IMR-90 (cell line): ENCODE measurements around the gene CDHR2. TPM values are rescaled to one million over a fixed set of nuclear protein-coding genes. Genes with fewer than 3 reads are reported as not detected.

Experiments used
- ATAC-seq: fragments of 200-7000 bp; cut with Tn5 transposase; 2 replicates; pipeline ENCODE4 v1.9.1; 2020; ENCODE audit warnings: low read depth, mild to moderate bottlenecking, moderate library complexity
- BruUV-seq: library from RNA; stranded (reverse); fragments of 400-500 nt; replicated peaks from 2 replicates; lab custom pipeline; 2021; lab: Mats Ljungman, UMichigan
- CTCF ChIA-PET: fragments of 300-600 bp; formaldehyde crosslinking; extraction: SDS; loops from one replicate; lab custom pipeline; 2021; ENCODE audit warnings: antibody characterized with exemption; lab: Yijun Ruan, JAX
- POLR2A ChIA-PET: fragments of 300-600 bp; sonication (Branson Sonifier 250); formaldehyde crosslinking; loops from one replicate; lab custom pipeline; 2022; ENCODE audit warnings: antibody characterized with exemption; ENCODE audit not compliant: unreplicated experiment; lab: Charles Lee
- DNase-seq: peaks from one replicate; pipeline ENCODE4 v3.0.0; 2013
- H2AFZ ChIP-seq: replicated peaks from 2 replicates; pipeline ENCODE3; 2013; ENCODE audit warnings: low read length, mild to moderate bottlenecking; ENCODE audit not compliant: poor library complexity
- H2AK5ac ChIP-seq: 2 replicates; pipeline ENCODE4 v1.6.1; 2013; ENCODE audit warnings: low read depth, low read length, inconsistent platforms
- H2AK9ac ChIP-seq: replicated peaks from 2 replicates; pipeline ENCODE3; 2013; ENCODE audit warnings: mild to moderate bottlenecking, low read depth, low read length, moderate library complexity; ENCODE audit not compliant: poor library complexity
- H2BK120ac ChIP-seq: 2 replicates; pipeline ENCODE4 v1.6.1; 2013; ENCODE audit warnings: low read depth, low read length, inconsistent platforms
- H2BK15ac ChIP-seq: 3 replicates; pipeline ENCODE4 v1.6.1; 2013; ENCODE audit warnings: low read depth, low read length, inconsistent platforms
- H2BK20ac ChIP-seq: 2 replicates; pipeline ENCODE4 v1.6.1; 2013; ENCODE audit warnings: low read depth, mild to moderate bottlenecking, inconsistent platforms, low read length, moderate library complexity
- H2BK5ac ChIP-seq: 2 replicates; pipeline ENCODE4 v1.6.1; 2013; ENCODE audit warnings: mild to moderate bottlenecking, low read depth, low read length, inconsistent platforms; ENCODE audit not compliant: poor library complexity, severe bottlenecking
- H3K14ac ChIP-seq: replicated peaks from 2 replicates; pipeline ENCODE4 v1.6.1; 2013; ENCODE audit warnings: low read depth, low read length, inconsistent platforms
- H3K18ac ChIP-seq: 2 replicates; pipeline ENCODE4 v1.6.1; 2013; ENCODE audit warnings: low read depth, low read length, control low read depth
- H3K23ac ChIP-seq: 2 replicates; pipeline ENCODE4 v1.6.1; 2013; ENCODE audit warnings: low read depth, low read length, inconsistent platforms
- H3K27ac ChIP-seq: 2 replicates; pipeline ENCODE4 v1.5.1; 2013; ENCODE audit warnings: mild to moderate bottlenecking, control low read depth, low read length; ENCODE audit not compliant: insufficient read depth
- H3K27me3 ChIP-seq: 2 replicates; pipeline ENCODE4 v1.6.1; 2013; ENCODE audit warnings: low read length; ENCODE audit not compliant: control insufficient read depth, insufficient read depth
- H3K36me3 ChIP-seq: 2 replicates; pipeline ENCODE4 v1.6.1; 2013; ENCODE audit warnings: low read length, mixed read lengths; ENCODE audit not compliant: control insufficient read depth, insufficient read depth
- H3K4ac ChIP-seq: 2 replicates; pipeline ENCODE4 v1.6.1; 2013; ENCODE audit warnings: low read depth, low read length, inconsistent platforms
- H3K4me1 ChIP-seq: 2 replicates; pipeline ENCODE4 v1.6.1; 2013; ENCODE audit warnings: low read length, mixed read lengths; ENCODE audit not compliant: control insufficient read depth, insufficient read depth
- H3K4me2 ChIP-seq: 2 replicates; pipeline ENCODE4 v1.6.1; 2013; ENCODE audit warnings: low read depth, mild to moderate bottlenecking, control low read depth, low read length, moderate library complexity
- H3K4me3 ChIP-seq: 2 replicates; pipeline ENCODE4 v1.5.1; 2013; ENCODE audit warnings: low read depth, mild to moderate bottlenecking, control low read depth, low read length, moderate library complexity; ENCODE audit not compliant: insufficient read depth
- H3K56ac ChIP-seq: 2 replicates; pipeline ENCODE4 v1.6.1; 2013; ENCODE audit warnings: low read length, inconsistent platforms; ENCODE audit not compliant: insufficient read depth; ENCODE audit errors: extremely low read depth
- H3K79me1 ChIP-seq, 2 experiments: 2 replicates each; pipeline ENCODE4 v1.6.1; 2013; ENCODE audit warnings: low read length in 2 of 2, inconsistent platforms in 1 of 2, low read depth in 1 of 2
- H3K9ac ChIP-seq: 2 replicates; pipeline ENCODE4 v1.6.1; 2013; ENCODE audit warnings: low read depth, low read length, control low read depth
- H3K9me1 ChIP-seq: 2 replicates; pipeline ENCODE4 v1.6.1; 2013; ENCODE audit warnings: low read length, inconsistent platforms; ENCODE audit not compliant: insufficient read depth
- H3K9me3 ChIP-seq: 2 replicates; pipeline ENCODE4 v1.6.1; 2013; ENCODE audit warnings: low read length; ENCODE audit not compliant: control insufficient read depth, insufficient read depth
- H4K20me1 ChIP-seq: 2 replicates; pipeline ENCODE4 v1.6.1; 2013; ENCODE audit warnings: low read length, inconsistent platforms; ENCODE audit not compliant: insufficient read depth
- H4K5ac ChIP-seq: 2 replicates; pipeline ENCODE4 v1.6.1; 2013; ENCODE audit warnings: mild to moderate bottlenecking, low read depth, low read length, control low read depth
- H4K8ac ChIP-seq, 2 experiments: 2 replicates each; pipeline ENCODE4 v1.6.1; 2013; ENCODE audit warnings: low read depth in 2 of 2, low read length in 2 of 2, control low read depth in 1 of 2, inconsistent platforms in 1 of 2
- H4K91ac ChIP-seq: 2 replicates; pipeline ENCODE4 v1.6.1; 2013; ENCODE audit warnings: low read depth, low read length, inconsistent platforms; ENCODE audit not compliant: insufficient read depth
- CTCF ChIP-seq: conservative IDR thresholded peaks from 2 replicates; pipeline ENCODE4 v1.5.1; 2012; ENCODE audit warnings: mild to moderate bottlenecking, low read depth, low read length, improper control_type of control experiment
- NFE2L2 ChIP-seq: fragments of 150-350 bp; IDR thresholded peaks from 2 replicates; pipeline ENCODE4 v1.6.1; 2016; ENCODE audit warnings: low read depth, mild to moderate bottlenecking, low read length
- WGBS, 2 experiments: methylation state at CpG; one replicate each; pipeline versions ENCODE4 v1.1.5 to v1.1.7; 2013; ENCODE audit warnings: missing lambda C conversion rate in 2 of 2; ENCODE audit not compliant: insufficient read length in 1 of 2; ENCODE audit errors: extremely low coverage in 2 of 2; 5-methylcytosine and 5-hydroxymethylcytosine counted together
- dilution Hi-C: fragments of 300-500 bp; cut with HindIII; formaldehyde crosslinking; loops from one replicate; pipeline ENCODE4 v1.14.3; 2018; ENCODE audit warnings: low sequenced_read_pairs; ENCODE audit not compliant: unreplicated experiment
- in situ Hi-C: fragments of 300-500 bp; cut with MboI; formaldehyde crosslinking; loops from 3 replicates; pipeline ENCODE4 v1.14.3; 2019; ENCODE audit warnings: low sequenced_read_pairs, inconsistent platforms, mixed read lengths
- intact Hi-C: fragments of 100-400 bp; cut with micrococcal nuclease; formaldehyde crosslinking; loops from 2 replicates; pipeline ENCODE4 v1.10.0; 2022
- polyA plus RNA-seq, 3 experiments: library from polyadenylated mRNA; depleted of rRNA; stranded (reverse); fragments of >200 nt; gene quantifications; 2 replicates each; pipeline ENCODE4 v1.2.3, GENCODE V29; 2012; ENCODE audit warnings: low replicate concordance in 1 of 3
- total RNA-seq: library from RNA; depleted of rRNA; stranded (reverse); fragments of >200 nt; gene quantifications from 2 replicates; pipeline ENCODE4 v1.2.3, GENCODE V29; 2012

The CDHR2 gene
- total and polyA plus RNA-seq, 2 of the 4 experiments (the other 2 are of a cell fraction) = not detected

GRCh38 chr5:176507911-176508310 is 41.2 kb upstream of the CDHR2 start:
- dilution Hi-C loops (no loop called here), in situ Hi-C loops (no loop called here), intact Hi-C loops (no loop called here)
- H3K9ac ChIP-seq = no peak overlapping the region
- no peak overlapping the region for H4K5ac ChIP-seq
- H3K9me1 ChIP-seq = no peaks in the 10 kb centered on the region
- no peak overlapping the region for H3K4me3 ChIP-seq
- H4K8ac ChIP-seq = no peak overlapping the region
- H4K91ac ChIP-seq = no peak overlapping the region
- no peak overlapping the region for H3K18ac ChIP-seq
- H2AK5ac ChIP-seq = no peak overlapping the region
- no peaks in the 10 kb centered on the region for H3K9me3 ChIP-seq
- peaks cover 0 to 11% of the 10 kb centered on the region in 2 experiments; a peak in 1 of 4 replicates for H3K79me1 ChIP-seq
- no peaks in the 10 kb centered on the region for H4K20me1 ChIP-seq
- no peak overlapping the region for H3K14ac ChIP-seq
- no peak overlapping the region for H3K4me2 ChIP-seq
- 100% methylated on average over 2 of the region's 2 CpGs; no CpG with 5 or more reads in 1 of the 2 experiments for WGBS, 2 experiments
- H3K36me3 ChIP-seq = peaks cover 36% of the 10 kb centered on the region
- no peak for DNase-seq
- no peak overlapping the region for H3K4ac ChIP-seq
- H3K27me3 ChIP-seq = no peaks in the 10 kb centered on the region
- ChIA-PET POLR2A (interaction anchor here (0.5 kb wide), 1 partner anchor 69 kb away, joined by 7 read pairs; no protein-coding TSS in a partner anchor), CTCF (no interaction called here)
- H2AK9ac ChIP-seq = no peak overlapping the region
- no peak overlapping the region for H2AFZ ChIP-seq
- BruUV-seq = no TSS peak
- no peak overlapping the region for H2BK20ac ChIP-seq
- no peak overlapping the region for H2BK15ac ChIP-seq
- no peaks in the 10 kb centered on the region for H3K4me1 ChIP-seq
- no peak overlapping the region for H2BK5ac ChIP-seq
- TF ChIP-seq NFE2L2 = no peak
- no peak for TF ChIP-seq CTCF
- H3K27ac ChIP-seq = no peak overlapping the region
- H2BK120ac ChIP-seq = no peak overlapping the region
- H3K56ac ChIP-seq = no peak overlapping the region
- no peak overlapping the region for H3K23ac ChIP-seq
- ATAC-seq = no peak
